Upper lobe of left lung (tissue), 6 donors: Measurements from ENCODE around the gene PCSK5. TPM values are rescaled to one million over a fixed set of nuclear protein-coding genes. Genes with fewer than 3 reads are reported as not detected.

Source experiments
- ATAC-seq, 2 donors: fragments of 200-7000 bp; cut with Tn5 transposase; one replicate each; pipeline ENCODE4 v1.9.1; 2022; ENCODE audit warnings: mild to moderate bottlenecking in 2 of 2, moderate library complexity in 2 of 2; ENCODE audit not compliant: low FRiP score in 2 of 2
- DNase-seq, 2 donors: peaks; one replicate each; pipeline ENCODE4 v3.0.0-alpha.2; 2019 to 2020
- H3K27ac ChIP-seq, 4 donors: fragments of 200-600 bp; sonication (generic); one replicate each; pipeline ENCODE4 v1.5.1; 2016 to 2019
- H3K27me3 ChIP-seq, 4 donors: fragments of 200-600 bp; sonication (generic); one replicate each; pipeline ENCODE4 v1.5.1; 2017 to 2019
- H3K36me3 ChIP-seq, 4 donors: fragments of 200-600 bp; sonication (generic); one replicate each; pipeline ENCODE4 v1.5.1; 2016 to 2019
- H3K4me1 ChIP-seq, 4 donors: fragments of 200-600 bp; sonication (generic); one replicate each; pipeline ENCODE4 v1.5.1; 2018 to 2019
- H3K4me3 ChIP-seq, 4 donors: fragments of 200-600 bp; sonication (generic); one replicate each; pipeline ENCODE4 v1.5.1; 2017 to 2019; ENCODE audit warnings: mild to moderate bottlenecking in 2 of 4, moderate library complexity in 1 of 4
- H3K9me3 ChIP-seq, 4 donors: fragments of 200-600 bp; sonication (generic); one replicate each; pipeline ENCODE4 v1.5.1; 2018 to 2019
- EP300 ChIP-seq, 4 donors: sonication (generic); formaldehyde crosslinking; IDR thresholded peaks; one replicate each; pipeline ENCODE4 v1.5.1; 2017; ENCODE audit warnings: antibody characterized with exemption in 4 of 4, control low read depth in 2 of 4
- POLR2A ChIP-seq, 4 donors: fragments of 450-650 bp; IDR thresholded peaks; one replicate each; pipeline ENCODE4 v1.5.1; 2016 to 2017; ENCODE audit warnings: antibody characterized with exemption in 4 of 4, mild to moderate bottlenecking in 2 of 4
- POLR2AphosphoS5 ChIP-seq, 2 donors: sonication (generic); formaldehyde crosslinking; IDR thresholded peaks; one replicate each; pipeline ENCODE4 v1.5.1; 2017; ENCODE audit warnings: antibody characterized with exemption in 2 of 2
- WGBS, 2 donors: methylation state at CpG; one replicate each; pipeline ENCODE4 v1.1.5; 2017 to 2018; 5-methylcytosine and 5-hydroxymethylcytosine counted together
- total RNA-seq, 6 donors: library from RNA; depleted of rRNA in 4 of 6; stranded (reverse); fragments of >200 nt in 4 of 6; gene quantifications; one replicate each; pipeline versions ENCODE4 v1.1.0 to v1.2.1, GENCODE V29; 2016 to 2021
- TF ChIP-seq, protein P1 (sequence below), 6 experiments: fragments of 450-650 bp in 4 of 6; fragments of 200-600 bp in 2 of 6; sonication (generic) in 2 of 6; IDR thresholded peaks; one replicate each; pipeline ENCODE4 v1.5.1; 2016 to 2019; ENCODE audit warnings: antibody characterized with exemption in 6 of 6
- donor health status: DM: no; HTN: no; CAD: no; lungs with moderate emphysema.
- donor health status: DM: no; HTN: yes; CAD: no; lungs with severe emphysema.

The PCSK5 gene
- 10 to 100 TPM; 12.8 to 29.2 (median 18.3) TPM for total RNA-seq

DNA sequence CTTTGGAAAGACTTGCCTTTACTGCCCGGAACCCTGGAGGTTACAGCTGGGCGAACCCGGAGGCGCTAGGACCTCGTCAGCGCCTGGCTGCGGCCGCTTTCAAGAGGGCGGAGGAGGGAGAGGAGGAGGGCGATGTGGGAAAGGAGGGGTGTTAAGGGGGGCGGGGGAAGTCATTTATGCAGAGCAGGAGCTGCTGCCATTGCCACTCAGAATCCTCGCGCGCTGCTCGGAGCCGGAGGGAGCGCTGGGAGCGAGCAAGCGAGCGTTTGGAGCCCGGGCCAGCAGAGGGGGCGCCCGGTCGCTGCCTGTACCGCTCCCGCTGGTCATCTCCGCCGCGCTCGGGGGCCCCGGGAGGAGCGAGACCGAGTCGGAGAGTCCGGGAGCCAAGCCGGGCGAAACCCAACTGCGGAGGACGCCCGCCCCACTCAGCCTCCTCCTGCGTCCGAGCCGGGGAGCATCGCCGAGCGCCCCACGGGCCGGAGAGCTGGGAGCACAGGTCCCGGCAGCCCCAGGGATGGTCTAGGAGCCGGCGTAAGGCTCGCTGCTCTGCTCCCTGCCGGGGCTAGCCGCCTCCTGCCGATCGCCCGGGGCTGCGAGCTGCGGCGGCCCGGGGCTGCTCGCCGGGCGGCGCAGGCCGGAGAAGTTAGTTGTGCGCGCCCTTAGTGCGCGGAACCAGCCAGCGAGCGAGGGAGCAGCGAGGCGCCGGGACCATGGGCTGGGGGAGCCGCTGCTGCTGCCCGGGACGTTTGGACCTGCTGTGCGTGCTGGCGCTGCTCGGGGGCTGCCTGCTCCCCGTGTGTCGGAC, at the start of gene PCSK5:
TSS of gene PCSK5 (plus strand) at position 202 of the 805 bp plus-strand sequence. CDS start at position 711, 509 bp downstream.
- 0 to 1% methylated on average over 29 to 40 of the region's 83 CpGs for WGBS, 2 donors
- peak; percentile 94 for DNase-seq
- H3K36me3 ChIP-seq = no peaks in the 10 kb centered on the region

DNA sequence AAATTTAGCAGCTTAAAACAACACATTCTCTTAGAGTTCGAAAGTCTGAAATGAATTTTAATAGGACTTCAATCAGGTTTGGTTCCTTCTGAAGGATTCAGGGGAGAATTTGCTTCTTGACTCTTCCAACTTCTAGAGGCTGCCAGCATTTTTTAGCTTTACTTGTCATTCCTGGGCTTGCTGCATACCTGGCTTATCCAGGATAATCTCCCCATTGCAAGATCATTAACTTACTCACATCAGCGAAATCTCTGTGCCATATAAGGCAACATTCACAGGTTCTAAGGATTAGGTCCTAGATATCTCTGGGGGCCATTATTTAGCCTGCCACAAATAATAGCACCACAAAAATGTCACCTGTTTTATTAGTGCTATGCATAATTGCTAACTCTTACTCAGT, 46.2 kb upstream of the PCSK5 start:
- TF ChIP-seq, protein P1, sequence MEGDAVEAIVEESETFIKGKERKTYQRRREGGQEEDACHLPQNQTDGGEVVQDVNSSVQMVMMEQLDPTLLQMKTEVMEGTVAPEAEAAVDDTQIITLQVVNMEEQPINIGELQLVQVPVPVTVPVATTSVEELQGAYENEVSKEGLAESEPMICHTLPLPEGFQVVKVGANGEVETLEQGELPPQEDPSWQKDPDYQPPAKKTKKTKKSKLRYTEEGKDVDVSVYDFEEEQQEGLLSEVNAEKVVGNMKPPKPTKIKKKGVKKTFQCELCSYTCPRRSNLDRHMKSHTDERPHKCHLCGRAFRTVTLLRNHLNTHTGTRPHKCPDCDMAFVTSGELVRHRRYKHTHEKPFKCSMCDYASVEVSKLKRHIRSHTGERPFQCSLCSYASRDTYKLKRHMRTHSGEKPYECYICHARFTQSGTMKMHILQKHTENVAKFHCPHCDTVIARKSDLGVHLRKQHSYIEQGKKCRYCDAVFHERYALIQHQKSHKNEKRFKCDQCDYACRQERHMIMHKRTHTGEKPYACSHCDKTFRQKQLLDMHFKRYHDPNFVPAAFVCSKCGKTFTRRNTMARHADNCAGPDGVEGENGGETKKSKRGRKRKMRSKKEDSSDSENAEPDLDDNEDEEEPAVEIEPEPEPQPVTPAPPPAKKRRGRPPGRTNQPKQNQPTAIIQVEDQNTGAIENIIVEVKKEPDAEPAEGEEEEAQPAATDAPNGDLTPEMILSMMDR (IDR thresholded peaks at IDR 0.05) = no peak
- TF ChIP-seq POLR2A (IDR thresholded peaks at IDR 0.05) (no peak), POLR2AphosphoS5 (IDR thresholded peaks at IDR 0.05) (no peak), EP300 (IDR thresholded peaks at IDR 0.05) (no peak)
- Histone ChIP-seq H3K4me3 (no peak overlapping the region), H3K27me3 (no peaks in the 10 kb centered on the region), H3K27ac (no peak overlapping the region), H3K9me3 (peaks cover 0 to 7% (median 2%) of the 10 kb centered on the region in 4 donors), H3K4me1 (no peaks in the 10 kb centered on the region), H3K36me3 (no peaks in the 10 kb centered on the region)
- 76 to 84% methylated on average over 2 of the region's 2 CpGs for WGBS, 2 donors
- ATAC-seq (no peak), DNase-seq (no peak)

More for the DNA sequence above, at the start of gene PCSK5:
- no peaks in the 10 kb centered on the region for H3K27me3 ChIP-seq
- H3K27ac ChIP-seq = peak within 1 kb of the TSS; percentile 83 to 89 (median 86)
- peak; percentile 97 for ATAC-seq
- TF ChIP-seq EP300 (IDR thresholded peaks at IDR 0.05) (peak in 1 of 4 donors; percentile 62), POLR2A (IDR thresholded peaks at IDR 0.05) (peak in 3 of 4 donors; percentile 73 to 88 (median 81)), POLR2AphosphoS5 (IDR thresholded peaks at IDR 0.05) (peak; percentile 21 to 92)
- TF ChIP-seq, protein P1 (IDR thresholded peaks at IDR 0.05) = peak in 4 of 6 experiments; percentile 15 to 51 (median 34)
- H3K4me1 ChIP-seq = peaks cover 8 to 39% (median 22%) of the 10 kb centered on the region in 4 donors
- no peaks in the 10 kb centered on the region for H3K9me3 ChIP-seq
- peak within 1 kb of the TSS; percentile 73 to 93 (median 81) for H3K4me3 ChIP-seq

DNA sequence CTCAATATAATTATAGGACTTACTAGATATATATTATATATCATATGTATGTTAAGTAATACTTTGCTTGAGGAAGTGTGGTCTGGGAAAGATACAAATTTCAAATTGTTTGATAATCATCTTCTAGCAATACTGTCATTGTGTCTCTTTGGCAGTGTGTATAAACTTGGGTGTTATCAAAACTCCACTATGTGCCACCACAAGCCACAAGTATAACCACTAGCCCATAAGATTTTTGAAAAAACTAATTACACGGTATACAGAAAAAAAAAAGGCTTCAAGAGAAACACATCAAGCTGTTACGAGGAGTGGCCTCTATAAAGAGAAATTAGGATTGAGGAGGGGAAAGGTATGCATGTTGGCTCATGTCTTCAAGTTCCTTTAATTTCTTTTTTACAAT, 44.7 kb upstream of the PCSK5 start:
- ATAC-seq = no peak
- WGBS, 2 donors = 82 to 85% methylated on average over 2 of the region's 2 CpGs
- no peak for TF ChIP-seq EP300 (IDR thresholded peaks at IDR 0.05)

DNA sequence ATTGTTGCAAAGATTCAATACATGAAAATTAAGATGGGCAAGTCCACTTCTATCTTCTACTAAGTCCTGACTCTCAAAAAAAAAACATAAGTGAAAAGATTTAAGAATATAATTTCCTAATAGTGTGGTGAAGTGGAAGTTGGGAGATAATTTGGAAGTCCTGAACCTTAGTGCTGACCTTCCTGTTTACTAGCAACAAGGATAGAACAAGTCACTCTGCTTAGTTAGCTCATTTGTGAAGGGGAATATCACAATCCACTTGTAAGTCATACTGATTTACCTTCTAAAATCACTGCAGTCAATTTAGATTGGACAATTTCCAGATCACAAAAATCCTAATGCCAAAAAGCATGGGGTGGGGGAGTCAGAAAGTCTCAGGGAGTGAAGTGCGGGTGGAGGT, 43.4 kb upstream of the PCSK5 start:
- Histone ChIP-seq H3K27me3 (no peaks in the 10 kb centered on the region), H3K4me3 (no peak overlapping the region), H3K27ac (no peak overlapping the region), H3K4me1 (no peaks in the 10 kb centered on the region), H3K36me3 (no peaks in the 10 kb centered on the region), H3K9me3 (peaks cover 0 to 7% (median 2%) of the 10 kb centered on the region in 4 donors)
- no peak for ATAC-seq
- 89 to 100% methylated on average over 1 of the region's 1 CpG for WGBS, 2 donors
- TF ChIP-seq POLR2AphosphoS5 (IDR thresholded peaks at IDR 0.05) = no peak
- no peak for DNase-seq

More for the DNA sequence above, 44.7 kb upstream of the PCSK5 start:
- Histone ChIP-seq H3K27ac (no peak overlapping the region), H3K9me3 (peaks cover 0 to 7% (median 2%) of the 10 kb centered on the region in 4 donors), H3K36me3 (no peaks in the 10 kb centered on the region), H3K4me1 (no peaks in the 10 kb centered on the region), H3K4me3 (no peak overlapping the region), H3K27me3 (no peaks in the 10 kb centered on the region)
- DNase-seq = no peak

DNA sequence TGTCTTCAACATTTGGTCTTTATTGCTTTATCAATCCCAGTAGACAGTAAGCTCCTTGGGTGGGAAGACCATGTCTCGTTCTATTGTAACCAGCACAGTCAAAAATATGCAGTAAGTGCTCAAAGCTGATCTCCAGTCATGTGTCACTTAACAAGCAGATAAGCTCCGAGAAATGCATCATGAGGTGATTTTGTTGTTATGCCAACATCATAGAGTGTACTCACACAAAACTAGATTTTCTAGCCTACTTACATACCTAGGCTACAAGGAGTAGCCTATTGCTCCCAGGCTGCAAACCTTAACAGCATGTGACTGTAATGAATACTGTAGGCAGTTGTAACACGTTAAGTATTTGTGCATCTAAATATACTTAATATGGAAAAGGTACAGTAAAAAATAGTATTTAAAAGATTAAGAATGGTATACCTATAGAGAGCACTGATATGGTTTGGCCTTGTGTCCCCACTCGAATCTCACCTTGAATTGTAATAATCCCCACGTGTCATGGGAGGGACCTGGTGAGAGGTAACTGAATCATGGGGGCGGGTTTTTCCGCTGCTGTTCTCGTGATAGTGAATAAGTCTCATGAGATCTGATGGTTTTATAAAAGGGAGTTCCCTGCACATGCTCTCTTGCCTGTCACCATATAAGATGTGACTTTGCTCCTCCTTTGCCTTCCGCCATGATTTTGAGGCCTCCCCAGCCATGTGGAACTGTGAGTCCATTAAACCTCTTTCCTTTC, 39.8 kb upstream of the PCSK5 start:
- no peaks in the 10 kb centered on the region for H3K27me3 ChIP-seq
- no peaks in the 10 kb centered on the region for H3K4me1 ChIP-seq
- 83 to 90% methylated on average over 9 of the region's 9 CpGs for WGBS, 2 donors
- no peak for ATAC-seq
- H3K4me3 ChIP-seq = no peak overlapping the region
- DNase-seq = no peak
- H3K9me3 ChIP-seq = no peaks in the 10 kb centered on the region
- TF ChIP-seq EP300 (IDR thresholded peaks at IDR 0.05) (no peak), POLR2A (IDR thresholded peaks at IDR 0.05) (no peak), POLR2AphosphoS5 (IDR thresholded peaks at IDR 0.05) (no peak)
- TF ChIP-seq, protein P1 (IDR thresholded peaks at IDR 0.05) = no peak
- H3K36me3 ChIP-seq = no peaks in the 10 kb centered on the region
- H3K27ac ChIP-seq = no peak overlapping the region
